HEK293 (cell line): ENCODE measurements around the gene PDZD4.

Source experiments
- CTCF ChIA-PET: fragments of 350-600 bp; formaldehyde crosslinking; extraction: SDS; loops from one replicate; lab custom pipeline; 2021; ENCODE audit warnings: antibody characterized with exemption; lab: Yijun Ruan, JAX
- POLR2A ChIA-PET: fragments of 300-600 bp; formaldehyde crosslinking; extraction: SDS; loops from one replicate; lab custom pipeline; 2020; ENCODE audit warnings: antibody characterized with exemption, inconsistent platforms; lab: Yijun Ruan, JAX
- H3K27ac ChIP-seq: fragments of 200-500 bp; sonication (Bioruptor generic); 2 replicates; pipeline ENCODE4 v1.5.1; 2014; ENCODE audit warnings: low read depth, low read length, control low read depth, inconsistent platforms; ENCODE audit errors: extremely low read depth
- H3K36me3 ChIP-seq, 2 experiments: fragments of 200-500 bp in 1 of 2; sonication (Bioruptor generic) in 1 of 2; 1 replicate in 1 of 2; 2 replicates in 1 of 2; pipeline ENCODE4 v1.5.1; 2014 to 2017; ENCODE audit warnings: inconsistent platforms in 2 of 2, low read length in 2 of 2; ENCODE audit not compliant: control insufficient read depth in 2 of 2, insufficient read depth in 1 of 2
- H3K4me1 ChIP-seq: fragments of 200-500 bp; sonication (Bioruptor generic); 2 replicates; pipeline ENCODE4 v1.5.1; 2014; ENCODE audit warnings: mild to moderate bottlenecking, low read length, inconsistent platforms; ENCODE audit not compliant: control insufficient read depth, insufficient read depth
- H3K4me3 ChIP-seq: 2 replicates; pipeline ENCODE4 v1.5.1; 2011; ENCODE audit warnings: low read depth, mild to moderate bottlenecking, control low read depth, low read length, moderate library complexity
- H3K9me3 ChIP-seq: fragments of 200-500 bp; sonication (Bioruptor generic); 2 replicates; pipeline ENCODE4 v1.5.1; 2014; ENCODE audit warnings: low read depth, low read length, inconsistent platforms; ENCODE audit not compliant: control insufficient read depth, insufficient read depth
- EGR2 ChIP-seq: fragments of 450-650 bp; formaldehyde crosslinking; IDR thresholded peaks from 2 replicates; pipeline ENCODE4 v1.5.1; 2016; ENCODE audit warnings: low read depth, missing biosample characterization, missing genetic modification characterization
- GFI1B ChIP-seq: fragments of 450-650 bp; formaldehyde crosslinking; IDR thresholded peaks from 2 replicates; pipeline ENCODE4 v1.5.1; 2016; ENCODE audit warnings: missing biosample characterization, missing genetic modification characterization
- GLIS1 ChIP-seq: fragments of 450-650 bp; formaldehyde crosslinking; IDR thresholded peaks from 2 replicates; pipeline ENCODE4 v1.5.1; 2016; ENCODE audit warnings: missing biosample characterization, missing genetic modification characterization
- GLIS2 ChIP-seq: fragments of 450-650 bp; formaldehyde crosslinking; IDR thresholded peaks from 2 replicates; pipeline ENCODE4 v1.5.1; 2016; ENCODE audit warnings: missing biosample characterization, missing genetic modification characterization
- KLF1 ChIP-seq: fragments of 450-650 bp; formaldehyde crosslinking; IDR thresholded peaks from 2 replicates; pipeline ENCODE4 v1.5.1; 2016; ENCODE audit warnings: missing biosample characterization, missing genetic modification characterization
- KLF16 ChIP-seq: fragments of 450-650 bp; formaldehyde crosslinking; IDR thresholded peaks from 2 replicates; pipeline ENCODE4 v1.5.1; 2017; ENCODE audit warnings: missing biosample characterization, missing genetic modification characterization
- ZFP69B ChIP-seq: fragments of 450-650 bp; formaldehyde crosslinking; IDR thresholded peaks from 2 replicates; pipeline ENCODE4 v1.5.1; 2016; ENCODE audit warnings: missing biosample characterization, missing genetic modification characterization
- ZIC2 ChIP-seq: fragments of 450-650 bp; formaldehyde crosslinking; IDR thresholded peaks from 2 replicates; pipeline ENCODE4 v1.5.1; 2016; ENCODE audit warnings: missing biosample characterization, missing genetic modification characterization
- ZNF2 ChIP-seq: fragments of 450-650 bp; formaldehyde crosslinking; IDR thresholded peaks from 2 replicates; pipeline ENCODE4 v1.5.1; 2016; ENCODE audit warnings: missing biosample characterization, missing genetic modification characterization
- ZNF23 ChIP-seq: fragments of 450-650 bp; formaldehyde crosslinking; IDR thresholded peaks from 2 replicates; pipeline ENCODE4 v1.5.1; 2016; ENCODE audit warnings: missing biosample characterization, missing genetic modification characterization, borderline replicate concordance
- ZNF404 ChIP-seq: fragments of 450-650 bp; formaldehyde crosslinking; IDR thresholded peaks from 2 replicates; pipeline ENCODE4 v1.5.1; 2017; ENCODE audit warnings: missing biosample characterization, missing genetic modification characterization
- ZNF626 ChIP-seq: fragments of 450-650 bp; sonication (Bioruptor Pico); formaldehyde crosslinking; IDR thresholded peaks from 2 replicates; pipeline ENCODE4 v1.5.1; 2018; ENCODE audit warnings: missing biosample characterization, missing genetic modification characterization, inconsistent platforms
- ZNF654 ChIP-seq: fragments of 450-650 bp; formaldehyde crosslinking; IDR thresholded peaks from 2 replicates; pipeline ENCODE4 v1.5.1; 2016; ENCODE audit warnings: low read depth, missing biosample characterization, missing genetic modification characterization
- ZNF660 ChIP-seq: fragments of 450-650 bp; IDR thresholded peaks from 2 replicates; pipeline ENCODE4 v1.5.1; 2018; ENCODE audit warnings: missing biosample characterization, mild to moderate bottlenecking, missing genetic modification characterization
- TF ChIP-seq, protein P1 (sequence below): fragments of 450-650 bp; formaldehyde crosslinking; IDR thresholded peaks from 2 replicates; pipeline ENCODE4 v1.5.1; 2016; ENCODE audit warnings: missing biosample characterization, missing genetic modification characterization
- TF ChIP-seq, protein P2 (sequence below): fragments of 450-650 bp; formaldehyde crosslinking; IDR thresholded peaks from 2 replicates; pipeline ENCODE4 v1.5.1; 2016; ENCODE audit warnings: missing biosample characterization, missing genetic modification characterization
- TF ChIP-seq, protein P3 (sequence below): IDR thresholded peaks from 2 replicates; pipeline ENCODE4 v1.6.1; 2011; ENCODE audit warnings: mild to moderate bottlenecking, low read depth, low read length, borderline replicate concordance
- TF ChIP-seq, protein P4 (sequence below): fragments of 450-650 bp; formaldehyde crosslinking; IDR thresholded peaks from 2 replicates; pipeline ENCODE4 v1.5.1; 2017; ENCODE audit warnings: missing biosample characterization, missing genetic modification characterization
- TF ChIP-seq, protein P5 (sequence below): fragments of 450-650 bp; formaldehyde crosslinking; IDR thresholded peaks from 2 replicates; pipeline ENCODE4 v1.5.1; 2017; ENCODE audit warnings: missing biosample characterization, mild to moderate bottlenecking, missing genetic modification characterization, moderate library complexity
- TF ChIP-seq, protein P6 (sequence below): fragments of 450-650 bp; formaldehyde crosslinking; IDR thresholded peaks from 2 replicates; pipeline ENCODE4 v1.5.1; 2016; ENCODE audit warnings: missing biosample characterization, missing genetic modification characterization
- TF ChIP-seq, protein P7 (sequence below): fragments of 450-650 bp; formaldehyde crosslinking; IDR thresholded peaks from 2 replicates; pipeline ENCODE4 v1.5.1; 2016; ENCODE audit warnings: missing biosample characterization, missing genetic modification characterization

PDZD4 gene

DNA sequence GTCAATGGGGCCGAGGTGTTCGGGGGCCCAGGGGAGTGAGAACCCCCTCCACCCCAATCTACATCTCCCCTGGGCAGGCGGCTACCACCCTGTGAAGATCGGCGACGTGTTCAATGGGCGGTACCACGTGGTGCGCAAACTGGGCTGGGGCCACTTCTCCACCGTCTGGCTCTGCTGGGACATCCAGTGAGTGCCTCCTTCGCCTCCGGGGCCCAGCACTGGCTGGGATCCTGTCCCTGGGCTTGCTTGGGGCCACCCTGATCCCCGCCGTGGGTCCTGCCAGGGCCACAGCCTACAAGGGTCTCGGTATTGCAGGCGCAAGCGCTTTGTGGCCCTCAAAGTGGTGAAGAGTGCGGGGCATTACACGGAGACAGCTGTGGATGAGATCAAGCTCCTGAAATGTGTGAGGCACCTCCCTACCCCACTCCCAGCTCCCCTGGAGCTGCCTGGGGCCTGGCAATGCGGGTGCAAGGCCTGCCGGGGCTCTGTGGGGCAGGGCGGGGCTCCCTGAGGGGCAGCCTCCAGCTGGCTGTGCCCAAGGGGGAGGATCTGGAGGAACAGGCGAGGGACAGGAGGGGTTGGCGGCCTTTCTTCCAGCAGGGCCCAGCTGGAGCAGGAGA, 48.8 kb downstream of the PDZD4 start (continued):
- TF ChIP-seq, protein P1, sequence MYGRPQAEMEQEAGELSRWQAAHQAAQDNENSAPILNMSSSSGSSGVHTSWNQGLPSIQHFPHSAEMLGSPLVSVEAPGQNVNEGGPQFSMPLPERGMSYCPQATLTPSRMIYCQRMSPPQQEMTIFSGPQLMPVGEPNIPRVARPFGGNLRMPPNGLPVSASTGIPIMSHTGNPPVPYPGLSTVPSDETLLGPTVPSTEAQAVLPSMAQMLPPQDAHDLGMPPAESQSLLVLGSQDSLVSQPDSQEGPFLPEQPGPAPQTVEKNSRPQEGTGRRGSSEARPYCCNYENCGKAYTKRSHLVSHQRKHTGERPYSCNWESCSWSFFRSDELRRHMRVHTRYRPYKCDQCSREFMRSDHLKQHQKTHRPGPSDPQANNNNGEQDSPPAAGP (tag by site-specific recombination), result 0 out of 2 replicates have a peak, but pooled peaks have one; percentile 20
- TF ChIP-seq ZNF626 (tag by site-specific recombination), result no peak
- peak; percentile 51 for TF ChIP-seq KLF1 (tag by site-specific recombination)
- TF ChIP-seq ZIC2 (tag by site-specific recombination), result peak; percentile 79

DNA sequence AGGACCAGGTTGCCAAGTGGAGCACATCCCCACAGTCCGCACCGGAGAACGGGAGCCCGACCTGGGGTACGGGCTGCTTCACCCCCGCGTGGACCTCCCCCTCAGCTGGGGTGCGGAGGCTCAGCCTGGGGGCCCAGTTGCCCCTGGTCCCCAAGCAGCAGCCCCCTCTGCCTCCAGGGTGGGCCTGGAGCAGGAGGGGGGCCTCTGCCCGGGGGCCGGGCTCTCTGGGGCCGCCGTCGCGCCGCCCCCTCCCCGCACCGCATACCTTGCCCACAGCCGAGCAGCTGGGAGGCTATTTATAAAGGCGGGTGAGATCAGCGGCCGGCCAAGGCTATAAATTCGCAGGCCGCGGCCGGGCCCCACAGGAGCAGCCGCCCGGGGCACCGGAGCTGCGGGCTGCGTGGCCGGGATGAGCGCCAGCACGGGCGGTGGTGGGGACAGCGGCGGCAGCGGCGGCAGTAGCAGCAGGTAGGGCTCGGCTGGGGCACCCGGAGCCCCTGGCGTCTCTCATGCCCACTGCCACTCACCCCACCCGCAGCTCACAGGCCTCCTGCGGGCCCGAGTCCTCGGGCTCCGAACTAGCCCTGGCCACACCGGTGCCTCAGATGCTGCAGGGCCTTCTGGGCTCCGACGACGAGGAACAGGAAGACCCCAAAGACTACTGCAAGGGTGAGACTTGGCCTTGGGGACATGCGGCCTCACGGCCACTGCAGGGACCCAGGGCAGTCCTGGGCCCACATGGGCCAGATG, 49.5 kb downstream of the PDZD4 start, which contains the start of gene SRPK3:
SRPK3 (plus strand) TSS at position 364 of the 750 bp plus-strand sequence; CDS start at position 410, 46 bp downstream.
- ChIA-PET POLR2A (interaction anchor here (0.7 to 3.3 kb wide), 4 partner anchors 13 to 23 kb away, joined by 3 to 16 read pairs (median 5); partner anchors contain the start of genes IDH3G and SSR4), CTCF (interaction anchor here (0.7 kb wide), 1 partner anchor 83 kb away, joined by 4 read pairs; no protein-coding TSS in a partner anchor)
- Histone ChIP-seq H3K27ac (no peak within 1 kb of the TSS), H3K36me3 (peaks cover 0 to 11% of the 10 kb centered on the region in 2 experiments; a peak in 1 of 3 replicates), H3K4me3 (no peak within 1 kb of the TSS), H3K9me3 (no peaks in the 10 kb centered on the region), H3K4me1 (no peaks in the 10 kb centered on the region)
- TF ChIP-seq ZNF660 (tag by site-specific recombination) (no peak), ZFP69B (peak; percentile 36; the same call in 1 of the 2 replicates), ZNF23 (tag by site-specific recombination) (no peak), EGR2 (tag by site-specific recombination) (0 out of 2 replicates have a peak, but pooled peaks have one; percentile 9), ZNF654 (tag by site-specific recombination) (no peak), GLIS1 (tag by site-specific recombination) (peak; percentile 62), GFI1B (tag by site-specific recombination) (no peak), GLIS2 (tag by site-specific recombination) (peak; percentile 65; the same call in 1 of the 2 replicates), ZNF404 (no peak), ZNF2 (tag by site-specific recombination) (no peak), KLF16 (tag by site-specific recombination) (no peak), ZIC2 (tag by site-specific recombination) (peak; percentile 30; the same call in 1 of the 2 replicates)
- TF ChIP-seq, protein P2, sequence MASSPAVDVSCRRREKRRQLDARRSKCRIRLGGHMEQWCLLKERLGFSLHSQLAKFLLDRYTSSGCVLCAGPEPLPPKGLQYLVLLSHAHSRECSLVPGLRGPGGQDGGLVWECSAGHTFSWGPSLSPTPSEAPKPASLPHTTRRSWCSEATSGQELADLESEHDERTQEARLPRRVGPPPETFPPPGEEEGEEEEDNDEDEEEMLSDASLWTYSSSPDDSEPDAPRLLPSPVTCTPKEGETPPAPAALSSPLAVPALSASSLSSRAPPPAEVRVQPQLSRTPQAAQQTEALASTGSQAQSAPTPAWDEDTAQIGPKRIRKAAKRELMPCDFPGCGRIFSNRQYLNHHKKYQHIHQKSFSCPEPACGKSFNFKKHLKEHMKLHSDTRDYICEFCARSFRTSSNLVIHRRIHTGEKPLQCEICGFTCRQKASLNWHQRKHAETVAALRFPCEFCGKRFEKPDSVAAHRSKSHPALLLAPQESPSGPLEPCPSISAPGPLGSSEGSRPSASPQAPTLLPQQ (tag by site-specific recombination), result peak; percentile 81; the same call in 1 of the 2 replicates
- TF ChIP-seq, protein P3, sequence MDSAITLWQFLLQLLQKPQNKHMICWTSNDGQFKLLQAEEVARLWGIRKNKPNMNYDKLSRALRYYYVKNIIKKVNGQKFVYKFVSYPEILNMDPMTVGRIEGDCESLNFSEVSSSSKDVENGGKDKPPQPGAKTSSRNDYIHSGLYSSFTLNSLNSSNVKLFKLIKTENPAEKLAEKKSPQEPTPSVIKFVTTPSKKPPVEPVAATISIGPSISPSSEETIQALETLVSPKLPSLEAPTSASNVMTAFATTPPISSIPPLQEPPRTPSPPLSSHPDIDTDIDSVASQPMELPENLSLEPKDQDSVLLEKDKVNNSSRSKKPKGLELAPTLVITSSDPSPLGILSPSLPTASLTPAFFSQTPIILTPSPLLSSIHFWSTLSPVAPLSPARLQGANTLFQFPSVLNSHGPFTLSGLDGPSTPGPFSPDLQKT, result no peak
- TF ChIP-seq, protein P4, sequence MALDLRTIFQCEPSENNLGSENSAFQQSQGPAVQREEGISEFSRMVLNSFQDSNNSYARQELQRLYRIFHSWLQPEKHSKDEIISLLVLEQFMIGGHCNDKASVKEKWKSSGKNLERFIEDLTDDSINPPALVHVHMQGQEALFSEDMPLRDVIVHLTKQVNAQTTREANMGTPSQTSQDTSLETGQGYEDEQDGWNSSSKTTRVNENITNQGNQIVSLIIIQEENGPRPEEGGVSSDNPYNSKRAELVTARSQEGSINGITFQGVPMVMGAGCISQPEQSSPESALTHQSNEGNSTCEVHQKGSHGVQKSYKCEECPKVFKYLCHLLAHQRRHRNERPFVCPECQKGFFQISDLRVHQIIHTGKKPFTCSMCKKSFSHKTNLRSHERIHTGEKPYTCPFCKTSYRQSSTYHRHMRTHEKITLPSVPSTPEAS (tag by site-specific recombination), result no peak
- TF ChIP-seq, protein P5, sequence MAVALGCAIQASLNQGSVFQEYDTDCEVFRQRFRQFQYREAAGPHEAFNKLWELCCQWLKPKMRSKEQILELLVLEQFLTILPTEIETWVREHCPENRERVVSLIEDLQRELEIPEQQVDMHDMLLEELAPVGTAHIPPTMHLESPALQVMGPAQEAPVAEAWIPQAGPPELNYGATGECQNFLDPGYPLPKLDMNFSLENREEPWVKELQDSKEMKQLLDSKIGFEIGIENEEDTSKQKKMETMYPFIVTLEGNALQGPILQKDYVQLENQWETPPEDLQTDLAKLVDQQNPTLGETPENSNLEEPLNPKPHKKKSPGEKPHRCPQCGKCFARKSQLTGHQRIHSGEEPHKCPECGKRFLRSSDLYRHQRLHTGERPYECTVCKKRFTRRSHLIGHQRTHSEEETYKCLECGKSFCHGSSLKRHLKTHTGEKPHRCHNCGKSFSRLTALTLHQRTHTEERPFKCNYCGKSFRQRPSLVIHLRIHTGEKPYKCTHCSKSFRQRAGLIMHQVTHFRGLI, result peak; percentile 77; the same call in 1 of the 2 replicates
- TF ChIP-seq, protein P6, sequence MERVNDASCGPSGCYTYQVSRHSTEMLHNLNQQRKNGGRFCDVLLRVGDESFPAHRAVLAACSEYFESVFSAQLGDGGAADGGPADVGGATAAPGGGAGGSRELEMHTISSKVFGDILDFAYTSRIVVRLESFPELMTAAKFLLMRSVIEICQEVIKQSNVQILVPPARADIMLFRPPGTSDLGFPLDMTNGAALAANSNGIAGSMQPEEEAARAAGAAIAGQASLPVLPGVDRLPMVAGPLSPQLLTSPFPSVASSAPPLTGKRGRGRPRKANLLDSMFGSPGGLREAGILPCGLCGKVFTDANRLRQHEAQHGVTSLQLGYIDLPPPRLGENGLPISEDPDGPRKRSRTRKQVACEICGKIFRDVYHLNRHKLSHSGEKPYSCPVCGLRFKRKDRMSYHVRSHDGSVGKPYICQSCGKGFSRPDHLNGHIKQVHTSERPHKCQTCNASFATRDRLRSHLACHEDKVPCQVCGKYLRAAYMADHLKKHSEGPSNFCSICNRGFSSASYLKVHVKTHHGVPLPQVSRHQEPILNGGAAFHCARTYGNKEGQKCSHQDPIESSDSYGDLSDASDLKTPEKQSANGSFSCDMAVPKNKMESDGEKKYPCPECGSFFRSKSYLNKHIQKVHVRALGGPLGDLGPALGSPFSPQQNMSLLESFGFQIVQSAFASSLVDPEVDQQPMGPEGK (tag by site-specific recombination), result peak; percentile 47; the same call in 1 of the 2 replicates
- TF ChIP-seq, protein P7, sequence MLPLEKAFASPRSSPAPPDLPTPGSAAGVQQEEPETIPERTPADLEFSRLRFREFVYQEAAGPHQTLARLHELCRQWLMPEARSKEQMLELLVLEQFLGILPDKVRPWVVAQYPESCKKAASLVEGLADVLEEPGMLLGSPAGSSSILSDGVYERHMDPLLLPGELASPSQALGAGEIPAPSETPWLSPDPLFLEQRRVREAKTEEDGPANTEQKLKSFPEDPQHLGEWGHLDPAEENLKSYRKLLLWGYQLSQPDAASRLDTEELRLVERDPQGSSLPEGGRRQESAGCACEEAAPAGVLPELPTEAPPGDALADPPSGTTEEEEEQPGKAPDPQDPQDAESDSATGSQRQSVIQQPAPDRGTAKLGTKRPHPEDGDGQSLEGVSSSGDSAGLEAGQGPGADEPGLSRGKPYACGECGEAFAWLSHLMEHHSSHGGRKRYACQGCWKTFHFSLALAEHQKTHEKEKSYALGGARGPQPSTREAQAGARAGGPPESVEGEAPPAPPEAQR, result no peak
